Testis (tissue), 3 donors: ENCODE results near the gene CCDC50. TPM values are rescaled to one million over a fixed set of nuclear protein-coding genes. Genes with fewer than 3 reads are reported as not detected.

Experiments used
- DNase-seq: peaks from one replicate; pipeline ENCODE4 v3.0.0-alpha.2; 2019
- H3K27ac ChIP-seq, 2 donors: fragments of 200-600 bp; sonication (generic); one replicate each; pipeline ENCODE4 v1.5.1; 2019
- H3K27me3 ChIP-seq: fragments of 200-600 bp; sonication (generic); one replicate; pipeline ENCODE4 v1.5.1; 2019
- H3K36me3 ChIP-seq: fragments of 200-600 bp; sonication (generic); one replicate; pipeline ENCODE4 v1.5.1; 2017; ENCODE audit warnings: low read depth; ENCODE audit errors: missing control alignments
- H3K4me1 ChIP-seq: fragments of 200-600 bp; sonication (generic); one replicate; pipeline ENCODE4 v1.5.1; 2019
- H3K4me3 ChIP-seq, 2 donors: fragments of 200-600 bp; sonication (generic); one replicate each; pipeline ENCODE4 v1.5.1; 2017 to 2019
- H3K9me3 ChIP-seq: fragments of 200-600 bp; sonication (generic); one replicate; pipeline ENCODE4 v1.5.1; 2017
- CTCF ChIP-seq, 3 experiments: fragments of 450-650 bp in 2 of 3; fragments of 200-600 bp in 1 of 3; sonication (generic) in 1 of 3; IDR thresholded peaks; one replicate each; pipeline ENCODE4 v1.5.1; 2016 to 2019; ENCODE audit warnings: antibody characterized with exemption in 3 of 3, mild to moderate bottlenecking in 2 of 3, moderate library complexity in 1 of 3
- POLR2A ChIP-seq: fragments of 450-650 bp; IDR thresholded peaks from one replicate; pipeline ENCODE4 v1.6.1; 2017; ENCODE audit warnings: antibody characterized with exemption, mild to moderate bottlenecking, moderate library complexity
- whole genome bisulfite sequencing, 2 donors: methylation state at CpG; one replicate each; pipeline ENCODE4 v1.1.5; 2018; 5-methylcytosine and 5-hydroxymethylcytosine counted together
- intact Hi-C: fragments of 100-400 bp; cut with DNase I; formaldehyde crosslinking; loops from one replicate; pipeline ENCODE4 v1.15.1; 2023; ENCODE audit warnings: low total_unique reads
- polyA plus RNA-seq: library from polyadenylated mRNA; stranded (reverse); fragments of 350-450 nt; fragmentation: Illumina TruSeq; extraction: RNeasy Lipid Tissue Mini Kit (QIAGEN cat#74804); gene quantifications from one replicate; pipeline ENCODE4 v1.2.3, GENCODE V29; 2014; ENCODE audit warnings: low read depth, low replicate concordance; ENCODE audit not compliant: insufficient read depth
- total RNA-seq, 2 donors: library from RNA; depleted of rRNA; stranded (reverse); fragments of >200 nt; gene quantifications; one replicate each; pipeline ENCODE4 v1.2.3, GENCODE V29; 2016

CCDC50 gene
- total and polyA plus RNA-seq, 3 donors from 2014 or later, result 65.0 to 69.9 (median 68.2) TPM

GRCh38 chr3:191336833-191337232 is 7.6 kb downstream of the CCDC50 start:
- DNase-seq, result no peak
- Histone ChIP-seq H3K27me3 (no peaks in the 10 kb centered on the region), H3K36me3 (no peaks in the 10 kb centered on the region), H3K4me1 (no peaks in the 10 kb centered on the region), H3K9me3 (no peaks in the 10 kb centered on the region), H3K27ac (no peak overlapping the region), H3K4me3 (no peak overlapping the region)
- WGBS, 2 donors, result 68 to 82% methylated on average over 2 of the region's 2 CpGs
- intact Hi-C loops, result no loop called here
- TF ChIP-seq CTCF (IDR thresholded peaks at IDR 0.05), result no peak
- no peak for TF ChIP-seq POLR2A

DNA sequence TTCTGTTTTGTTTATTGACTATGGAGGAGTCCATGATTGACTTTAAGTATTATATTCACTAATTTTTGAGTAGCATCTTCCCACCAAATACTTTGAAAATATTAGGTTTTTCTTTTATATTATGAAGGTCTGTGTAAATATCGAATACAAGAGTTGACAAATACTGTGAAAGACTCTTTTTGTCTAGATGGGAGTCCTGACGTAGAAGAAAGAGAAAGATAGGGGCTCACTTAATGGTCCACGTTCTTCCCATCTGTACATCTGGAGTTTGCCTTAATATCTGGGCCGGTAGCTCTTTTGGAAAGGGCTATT is 8.9 kb downstream of the CCDC50 start:
- no peaks in the 10 kb centered on the region for H3K36me3 ChIP-seq
- H3K4me1 ChIP-seq, result no peaks in the 10 kb centered on the region
- no peak for TF ChIP-seq CTCF (IDR thresholded peaks at IDR 0.05)
- no peak for TF ChIP-seq POLR2A
- DNase-seq, result no peak
- no peak overlapping the region for H3K27ac ChIP-seq
- no peaks in the 10 kb centered on the region for H3K9me3 ChIP-seq
- WGBS, 2 donors, result 94% methylated on average over 4 of the region's 4 CpGs
- intact Hi-C loops, result no loop called here
- H3K27me3 ChIP-seq, result no peaks in the 10 kb centered on the region
- no peak overlapping the region for H3K4me3 ChIP-seq

DNA sequence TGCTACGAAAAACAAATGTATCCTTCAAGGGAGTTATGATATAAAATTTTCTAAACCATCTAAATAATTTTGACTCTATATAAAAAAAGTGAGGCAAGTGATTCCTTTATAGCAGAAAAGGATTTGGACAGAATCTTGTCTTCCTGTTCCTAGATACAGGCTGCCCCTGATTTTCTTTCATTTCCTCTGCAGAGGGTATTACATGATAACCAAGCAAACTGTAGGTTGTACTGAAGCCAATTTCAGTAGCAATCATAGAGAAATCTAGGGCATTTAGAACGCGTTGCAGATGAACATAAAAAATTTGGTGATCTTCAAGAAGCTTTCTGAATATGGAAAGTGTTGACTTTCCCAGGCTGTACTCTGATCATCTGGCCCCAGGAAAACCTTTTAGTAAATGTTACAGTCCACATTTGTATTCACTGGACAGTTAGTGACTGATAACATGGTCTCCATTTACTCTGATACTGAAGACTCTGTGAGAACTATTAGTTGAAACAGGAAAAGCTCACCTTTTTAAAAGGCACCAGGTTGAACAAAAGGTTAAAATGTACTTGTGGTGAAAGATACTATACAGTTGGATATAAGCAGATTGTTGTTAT is 10.2 kb downstream of the CCDC50 start:
- no peaks in the 10 kb centered on the region for H3K9me3 ChIP-seq
- no peak overlapping the region for H3K27ac ChIP-seq
- TF ChIP-seq CTCF (IDR thresholded peaks at IDR 0.05) (no peak), POLR2A (no peak)
- intact Hi-C loops, result no loop called here
- no peaks in the 10 kb centered on the region for H3K27me3 ChIP-seq
- WGBS, 2 donors, result 41% methylated on average over 3 of the region's 3 CpGs
- H3K4me1 ChIP-seq, result no peaks in the 10 kb centered on the region
- no peak for DNase-seq
- H3K4me3 ChIP-seq, result no peak overlapping the region
- no peaks in the 10 kb centered on the region for H3K36me3 ChIP-seq

GRCh38 chr3:191340351-191340750 is 11.2 kb downstream of the CCDC50 start:
- H3K27me3 ChIP-seq, result no peaks in the 10 kb centered on the region
- 94 to 97% methylated on average over 2 of the region's 2 CpGs for WGBS, 2 donors
- DNase-seq, result no peak
- no peaks in the 10 kb centered on the region for H3K4me1 ChIP-seq
- intact Hi-C loops, result no loop called here
- no peak for TF ChIP-seq CTCF (IDR thresholded peaks at IDR 0.05)
- TF ChIP-seq POLR2A, result no peak
- H3K27ac ChIP-seq, result no peak overlapping the region
- no peak overlapping the region for H3K4me3 ChIP-seq
- no peaks in the 10 kb centered on the region for H3K36me3 ChIP-seq
- H3K9me3 ChIP-seq, result no peaks in the 10 kb centered on the region

DNA sequence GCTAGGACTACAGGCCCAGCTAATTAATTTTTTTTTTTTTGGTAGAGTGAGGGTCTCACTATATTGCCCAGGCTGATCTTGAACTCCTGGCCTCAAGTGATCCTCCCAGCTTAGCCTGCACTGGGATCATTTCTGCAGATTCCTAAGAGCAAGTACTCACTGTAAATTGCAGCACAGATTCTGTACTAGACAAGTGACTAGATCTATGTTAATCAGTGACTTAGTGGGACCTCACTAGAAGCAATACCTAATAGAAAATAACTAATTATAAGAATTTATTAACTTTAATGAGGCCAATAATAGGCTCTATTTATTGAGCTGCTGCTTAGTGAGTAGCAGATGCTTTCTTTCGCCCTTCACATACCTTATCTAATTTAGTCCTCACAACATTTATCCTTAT is 11.8 kb downstream of the CCDC50 start:
- Histone ChIP-seq H3K4me1 (no peaks in the 10 kb centered on the region), H3K27me3 (no peaks in the 10 kb centered on the region), H3K36me3 (no peaks in the 10 kb centered on the region), H3K9me3 (no peaks in the 10 kb centered on the region), H3K27ac (no peak overlapping the region), H3K4me3 (no peak overlapping the region)
- intact Hi-C loops, result no loop called here
- TF ChIP-seq CTCF (IDR thresholded peaks at IDR 0.05) (no peak), POLR2A (no peak)
- 91 to 93% methylated on average over 1 of the region's 1 CpG for WGBS, 2 donors
- DNase-seq, result no peak
